AG04449 (cell line): ENCODE measurements around the gene PLXNC1.

ENCODE experiments used
- CTCF ChIA-PET: fragments of 350-600 bp; formaldehyde crosslinking; extraction: SDS; loops from one replicate; lab custom pipeline; 2021; ENCODE audit warnings: antibody characterized with exemption; lab: Yijun Ruan, JAX
- POLR2A ChIA-PET: fragments of 400-600, 350-600 bp; formaldehyde crosslinking; extraction: SDS; loops from one replicate; lab custom pipeline; 2020; ENCODE audit warnings: antibody characterized with exemption, inconsistent platforms; lab: Yijun Ruan, JAX
- DNase-seq: peaks from one replicate; pipeline ENCODE4 v3.0.0-alpha.2; 2010; ENCODE audit warnings: low read depth, low spot score
- H3K4me3 ChIP-seq: 2 replicates; pipeline ENCODE4 v1.5.1; 2011; ENCODE audit warnings: low read depth, mild to moderate bottlenecking, control low read depth, low read length
- CTCF ChIP-seq: IDR thresholded peaks from one replicate; pipeline ENCODE4 v1.5.1; 2011; ENCODE audit warnings: mild to moderate bottlenecking, moderate library complexity, low read length, control low read depth, inconsistent platforms; ENCODE audit not compliant: insufficient read depth; ENCODE audit errors: missing control alignments

The PLXNC1 gene

GRCh38 chr12:94203181-94203546 lies 54.8 kb downstream of the PLXNC1 start:
- no peak overlapping the region for H3K4me3 ChIP-seq
- CTCF ChIA-PET, result no interaction called here
- no peak for DNase-seq
- no peak for TF ChIP-seq CTCF
- POLR2A ChIA-PET, result no interaction called here

GRCh38 chr12:94203796-94204195 lies 55.4 kb downstream of the PLXNC1 start:
- ChIA-PET CTCF (interaction anchor here (0.9 kb wide), 1 partner anchor 11 kb away, joined by 3 read pairs; no protein-coding TSS in a partner anchor), POLR2A (no interaction called here)
- no peak for TF ChIP-seq CTCF
- no peak overlapping the region for H3K4me3 ChIP-seq
- DNase-seq, result no peak

- H3K4me3 ChIP-seq, result no peak overlapping the region
- TF ChIP-seq CTCF, result no peak
- ChIA-PET CTCF (interaction anchor here (0.9 kb wide), 1 partner anchor 12 kb away, joined by 3 read pairs; no protein-coding TSS in a partner anchor), POLR2A (no interaction called here)
- DNase-seq, result no peak
These were observed 56.3 kb downstream of the PLXNC1 start for GRCh38 chr12:94204499-94205247.

GRCh38 chr12:94205822-94206221 lies 57.4 kb downstream of the PLXNC1 start:
- POLR2A ChIA-PET, result no interaction called here
- no peak for DNase-seq
- no peak overlapping the region for H3K4me3 ChIP-seq

GRCh38 chr12:94206886-94207285 lies 58.5 kb downstream of the PLXNC1 start:
- H3K4me3 ChIP-seq, result no peak overlapping the region
- ChIA-PET POLR2A (no interaction called here), CTCF (no interaction called here)
- no peak for DNase-seq
- no peak for TF ChIP-seq CTCF

More at GRCh38 chr12:94205822-94206221, 57.4 kb downstream of the PLXNC1 start:
- no peak for TF ChIP-seq CTCF
- CTCF ChIA-PET, result no interaction called here

GRCh38 chr12:94207467-94207848 lies 59.1 kb downstream of the PLXNC1 start:
- CTCF ChIA-PET, result no interaction called here
- no peak for DNase-seq
- no peak for TF ChIP-seq CTCF
- POLR2A ChIA-PET, result no interaction called here
- no peak overlapping the region for H3K4me3 ChIP-seq
